Adrenal gland (tissue), 12 donors: ENCODE data around the gene TPCN1. TPM values are rescaled to one million over a fixed set of nuclear protein-coding genes. Genes with fewer than 3 reads are reported as not detected.

Source experiments
- DNase-seq, 7 donors: peaks; one replicate each; pipeline ENCODE4 v3.0.0-alpha.2; 2019 to 2020
- H3K27ac ChIP-seq, 5 donors: fragments of 200-600 bp; sonication (generic) in 4 of 5; 1 replicate in 3 of 5; 2 replicates in 2 of 5; pipeline versions ENCODE4 v1.5.1 to v1.8.0; 2016 to 2020; ENCODE audit warnings: mild to moderate bottlenecking in 1 of 5
- H3K27me3 ChIP-seq: fragments of 200-600 bp; 2 replicates; pipeline ENCODE4 v1.8.0; 2021
- H3K36me3 ChIP-seq, 2 donors: fragments of 200-600 bp; replicated peaks in 1 of 2; 1 replicate in 1 of 2; 2 replicates in 1 of 2; pipeline versions ENCODE4 v1.5.1 to v1.8.0; 2018 to 2022
- H3K4me1 ChIP-seq, 2 donors: fragments of 200-600 bp; replicated peaks in 1 of 2; 1 replicate in 1 of 2; 2 replicates in 1 of 2; pipeline versions ENCODE4 v1.5.1 to v1.8.0; 2018 to 2021
- H3K4me3 ChIP-seq, 4 donors: fragments of 200-600 bp; sonication (generic) in 3 of 4; one replicate each; pipeline ENCODE4 v1.5.1; 2016 to 2018
- H3K9me3 ChIP-seq, 3 donors: fragments of 200-600 bp; sonication (generic) in 1 of 3; replicated peaks in 1 of 3; 1 replicate in 2 of 3; 2 replicates in 1 of 3; pipeline versions ENCODE4 v1.5.1 to v1.8.0; 2016 to 2021
- CTCF ChIP-seq, 6 experiments: fragments of 450-650 bp in 4 of 6; fragments of 200-600 bp in 2 of 6; sonication (generic) in 1 of 6; IDR thresholded peaks; 1 replicate in 5 of 6; 2 replicates in 1 of 6; pipeline versions ENCODE4 v1.5.1 to v1.8.0; 2016 to 2021; ENCODE audit warnings: antibody characterized with exemption in 6 of 6, mild to moderate bottlenecking in 2 of 6, moderate library complexity in 1 of 6
- POLR2A ChIP-seq, 2 donors: fragments of 450-650 bp; IDR thresholded peaks; one replicate each; pipeline ENCODE4 v1.6.1; 2017; ENCODE audit warnings: antibody characterized with exemption in 2 of 2, mild to moderate bottlenecking in 2 of 2, moderate library complexity in 1 of 2
- WGBS, 4 donors: extraction: QIAGEN DNeasy Blood & Tissue Kit in 2 of 4; methylation state at CpG; one replicate each; pipeline versions ENCODE4 v1.1.5 to v1.1.7; 2013 to 2017; 5-methylcytosine and 5-hydroxymethylcytosine counted together
- intact Hi-C, 2 donors: fragments of 100-400 bp; cut with DNase I; formaldehyde crosslinking; loops; one replicate each; pipeline versions ENCODE4 v1.14.1 to v1.15.0; 2022 to 2023
- polyA plus RNA-seq, 3 donors: library from polyadenylated mRNA; stranded (reverse); fragments of 200-250 nt in 2 of 3; fragments of 350-450 nt in 1 of 3; fragmentation: Illumina TruSeq in 1 of 3; extraction: RNeasy Lipid Tissue Mini Kit (QIAGEN cat#74804) in 1 of 3; gene quantifications; one replicate each; pipeline ENCODE4 v1.2.3, GENCODE V29; 2013 to 2014
- total RNA-seq, 9 donors: library from RNA; depleted of rRNA in 4 of 9; stranded (reverse); fragments of >200 nt in 4 of 9; fragments of 120-200 nt in 1 of 9; fragmentation: NEBNext Ultra II Directional in 1 of 9; extraction: Animal tissue kit (Norgen Biotek cat#: 25700) in 1 of 9; gene quantifications; one replicate each; pipeline versions ENCODE4 v1.1.0 to v1.2.4, GENCODE V29; 2013 to 2023
- donor health status: healthy with polysubstance abuse.
- donor health status: Bipolar disorder and iron deficiency.
- donor health status: DM: yes; HTN: yes; CAD: no.
- donor health status: DM: no; HTN: no; CAD: no.
- donor health status: DM: no; HTN: no; CAD: no.
- donor health status: DM: yes; HTN: yes; CAD: no.

The TPCN1 gene
- total and polyA plus RNA-seq, 12 donors = 21.2 to 198 (median 80.9) TPM

GRCh38 chr12:113216027-113216426 is 5.2 kb upstream of the TPCN1 start:
- no peak for DNase-seq
- Histone ChIP-seq H3K4me3 (no peak overlapping the region), H3K27ac (peak overlapping the region in 2 of 5 donors; percentile 74 to 79), H3K36me3 (no peaks in the 10 kb centered on the region), H3K27me3 (no peaks in the 10 kb centered on the region), H3K9me3 (no peaks in the 10 kb centered on the region), H3K4me1 (peaks cover 24 to 32% of the 10 kb centered on the region in 2 donors)
- intact Hi-C loops = no loop called here
- TF ChIP-seq CTCF (IDR thresholded peaks at IDR 0.05) (no peak), POLR2A (IDR thresholded peaks at IDR 0.05) (no peak)
- 32 to 59% (median 45%) methylated on average over 2 of the region's 2 CpGs for WGBS, 4 donors

- Histone ChIP-seq H3K27me3 (no peaks in the 10 kb centered on the region), H3K27ac (peak overlapping the region in 2 of 5 donors; percentile 50 to 54), H3K9me3 (no peaks in the 10 kb centered on the region), H3K4me3 (peak overlapping the region in 2 of 4 donors; percentile 47 to 51), H3K36me3 (no peaks in the 10 kb centered on the region), H3K4me1 (peaks cover 29 to 46% of the 10 kb centered on the region in 2 donors)
- intact Hi-C loops = no loop called here
- TF ChIP-seq POLR2A (IDR thresholded peaks at IDR 0.05) = no peak
- TF ChIP-seq CTCF (IDR thresholded peaks at IDR 0.05) = peak in 1 of 6 experiments; percentile 2
- 0 to 1% (median 1%) methylated on average over 22 to 23 of the region's 23 CpGs for WGBS, 4 donors
- no peak for DNase-seq
Measured at GRCh38 chr12:113220593-113221180, 577 bp upstream of the TPCN1 start.

- peak overlapping the region; percentile 38 to 79 (median 56) for H3K4me3 ChIP-seq
- intact Hi-C loops = no loop called here
- no peaks in the 10 kb centered on the region for H3K9me3 ChIP-seq
- DNase-seq = peak in 1 of 7 donors; percentile 56
- peaks cover 0 to 6% of the 10 kb centered on the region in 2 donors for H3K36me3 ChIP-seq
- H3K27me3 ChIP-seq = no peaks in the 10 kb centered on the region
- H3K27ac ChIP-seq = peak overlapping the region; percentile 92 to 97 (median 94)
- WGBS, 4 donors = 8 to 12% (median 10%) methylated on average over 11 to 12 of the region's 12 CpGs
- H3K4me1 ChIP-seq = peaks cover 37 to 52% of the 10 kb centered on the region in 2 donors
- no peak for TF ChIP-seq POLR2A (IDR thresholded peaks at IDR 0.05)
- peak in 1 of 6 experiments; percentile 10 for TF ChIP-seq CTCF (IDR thresholded peaks at IDR 0.05)
Measured at GRCh38 chr12:113221997-113222729, 899 bp downstream of the TPCN1 start.

- peak overlapping the region; percentile 92 to 97 (median 94) for H3K27ac ChIP-seq
- H3K4me1 ChIP-seq = peaks cover 45 to 60% of the 10 kb centered on the region in 2 donors
- H3K9me3 ChIP-seq = no peaks in the 10 kb centered on the region
- peak in 6 of 7 donors; percentile 74 to 89 (median 84) for DNase-seq
- no peaks in the 10 kb centered on the region for H3K27me3 ChIP-seq
- H3K36me3 ChIP-seq = peaks cover 0 to 14% of the 10 kb centered on the region in 2 donors
- 7 to 11% (median 8%) methylated on average over 11 of the region's 11 CpGs for WGBS, 4 donors
- H3K4me3 ChIP-seq = peak overlapping the region in 2 of 4 donors; percentile 38 to 79
- intact Hi-C loops = no loop called here
- TF ChIP-seq CTCF (IDR thresholded peaks at IDR 0.05) = peak in 3 of 6 experiments; percentile 11 to 21 (median 14)
- peak in 1 of 2 donors; percentile 76 for TF ChIP-seq POLR2A (IDR thresholded peaks at IDR 0.05)
Measured at GRCh38 chr12:113222730-113223531, 1.7 kb downstream of the TPCN1 start.
